GM12878 (cell line): ENCODE results near the gene HIF3A. TPM values are rescaled to one million over a fixed set of nuclear protein-coding genes. Genes with fewer than 3 reads are reported as not detected.

Experiments
- ATAC-seq: fragments of 200-7000 bp; cut with Tn5 transposase; 3 replicates; pipeline ENCODE4 v1.9.1; 2020; ENCODE audit warnings: mild to moderate bottlenecking, moderate library complexity
- BruUV-seq: library from RNA; stranded (reverse); fragments of 400-500 nt; replicated peaks from 2 replicates; lab custom pipeline; 2021; lab: Mats Ljungman, UMichigan
- CTCF ChIA-PET: fragments of 300-600 bp; sonication (Branson Sonifier 250); formaldehyde crosslinking; extraction: SDS; loops from one replicate; lab custom pipeline; 2021; ENCODE audit warnings: inconsistent platforms; lab: Yijun Ruan, JAX
- POLR2A ChIA-PET: fragments of 350-600 bp; formaldehyde crosslinking; extraction: SDS; loops from one replicate; lab custom pipeline; 2021; ENCODE audit warnings: inconsistent platforms; lab: Charles Lee
- RAD21 ChIA-PET: fragments of 300-600 bp; sonication (Branson Sonifier 250); formaldehyde crosslinking; loops from one replicate; lab custom pipeline; 2023; ENCODE audit warnings: antibody characterized with exemption; ENCODE audit not compliant: unreplicated experiment; lab: Charles Lee
- SMC1A ChIA-PET: fragments of 300-600 bp; sonication (Branson Sonifier 250); formaldehyde crosslinking; loops from one replicate; lab custom pipeline; 2023; ENCODE audit not compliant: unreplicated experiment, uncharacterized antibody; lab: Charles Lee
- DNase-seq: peaks from one replicate; pipeline ENCODE4 v3.0.0-alpha.2; 2011; ENCODE audit warnings: low read depth, low spot score
- FAIRE-seq: peaks from 3 replicates; lab custom pipeline; 2011; peaks lifted over from hg19 to GRCh38; lab: Jason Lieb, UNC
- H2AFZ ChIP-seq: 2 replicates; pipeline ENCODE4 v1.6.0; 2011; ENCODE audit warnings: low read depth, low read length, control low read depth; ENCODE audit not compliant: control insufficient read depth
- H3K27ac ChIP-seq: 2 replicates; pipeline ENCODE4 v1.5.1; 2011; ENCODE audit warnings: control low read depth; ENCODE audit not compliant: control insufficient read depth, insufficient read depth
- H3K27me3 ChIP-seq, 2 experiments: replicated peaks in 1 of 2; 2 replicates each; pipeline versions ENCODE4 v1.6.0 to v1.6.1; 2011; ENCODE audit warnings: low read length in 1 of 2; ENCODE audit not compliant: control insufficient read depth in 2 of 2, insufficient read depth in 2 of 2
- H3K36me3 ChIP-seq, 2 experiments: 2 replicates each; pipeline ENCODE4 v1.5.1; 2011; ENCODE audit warnings: low read length in 1 of 2; ENCODE audit not compliant: control insufficient read depth in 2 of 2, insufficient read depth in 2 of 2
- H3K4me1 ChIP-seq: 2 replicates; pipeline ENCODE4 v1.6.1; 2011; ENCODE audit warnings: mild to moderate bottlenecking, low read length, moderate library complexity, mixed read lengths; ENCODE audit not compliant: control insufficient read depth, insufficient read depth
- H3K4me2 ChIP-seq: 2 replicates; pipeline ENCODE4 v1.6.0; 2011; ENCODE audit warnings: control low read depth; ENCODE audit not compliant: control insufficient read depth, insufficient read depth
- H3K4me3 ChIP-seq: fragments of 200-600 bp; sonication (generic); 2 replicates; pipeline ENCODE4 v1.5.1; 2016
- H3K79me2 ChIP-seq: 2 replicates; pipeline ENCODE4 v1.6.0; 2011; ENCODE audit warnings: low read length; ENCODE audit not compliant: control insufficient read depth, insufficient read depth
- H3K9ac ChIP-seq: 2 replicates; pipeline ENCODE4 v1.8.0; 2011; ENCODE audit warnings: low read length, control low read depth, mixed read lengths; ENCODE audit not compliant: control insufficient read depth, insufficient read depth
- H3K9me3 ChIP-seq: replicated peaks from 3 replicates; pipeline ENCODE4 v1.5.1; 2011; ENCODE audit warnings: mild to moderate bottlenecking, low read length; ENCODE audit not compliant: control insufficient read depth, insufficient read depth
- H4K20me1 ChIP-seq: 2 replicates; pipeline ENCODE4 v1.6.0; 2011; ENCODE audit not compliant: control insufficient read depth, insufficient read depth
- ATF7 ChIP-seq: fragments of 450-650 bp; IDR thresholded peaks from 2 replicates; pipeline ENCODE4 v1.6.1; 2016; ENCODE audit warnings: low read depth, mild to moderate bottlenecking
- ZBTB4 ChIP-seq: fragments of 450-650 bp; formaldehyde crosslinking; IDR thresholded peaks from 2 replicates; pipeline ENCODE4 v1.4.0; 2022; ENCODE audit warnings: mild to moderate bottlenecking, moderate library complexity
- WGBS: methylation state at CpG from one replicate; pipeline ENCODE4 v1.1.6; 2016; ENCODE audit warnings: low lambda C conversion rate; ENCODE audit not compliant: insufficient replicate concordance, insufficient coverage; ENCODE audit errors: missing lambda C conversion rate; 5-methylcytosine and 5-hydroxymethylcytosine counted together
- in situ Hi-C: fragments of 300-500 bp; cut with MboI; formaldehyde crosslinking; loops from 9 replicates; pipeline ENCODE4 v1.14.3; 2018; ENCODE audit warnings: mixed read lengths
- intact Hi-C: fragments of 100-400 bp; cut with micrococcal nuclease; formaldehyde crosslinking; loops from one replicate; pipeline ENCODE4 v1.14.2; 2022; ENCODE audit not compliant: unreplicated experiment
- polyA plus RNA-seq, 11 experiments: library from polyadenylated mRNA; depleted of rRNA in 4 of 11; unstranded in 6 of 11; stranded (reverse) in 5 of 11; fragments of >200 nt; fragmentation: Nextera tagmentation in 4 of 11; fragmentation: Illumina TruSeq in 1 of 11; extraction: Ambion mirVana in 4 of 11; extraction: Trizol in 1 of 11; gene quantifications; 1 replicate in 1 of 11; 2 replicates in 10 of 11; pipeline versions ENCODE4 v1.2.1 to v1.2.3, GENCODE V29; 2011 to 2016; ENCODE audit warnings: inconsistent platforms in 2 of 11, missing spikeins in 2 of 11, low read depth in 1 of 11
- total RNA-seq, 4 experiments: library from RNA; depleted of rRNA in 3 of 4; stranded (reverse); fragments of >200 nt in 3 of 4; fragmentation: Illumina TruSeq in 1 of 4; extraction: Trizol in 1 of 4; gene quantifications; 2 replicates each; pipeline versions ENCODE4 v1.2.1 to v1.2.3, GENCODE V29; 2013 to 2021

HIF3A gene
- total and polyA plus RNA-seq, 10 of the 15 experiments (the other 5 are each of a cell fraction or from before 2014, with no cell fraction given) = 0.03 to 0.20 (median 0.06) TPM; not detected in 5

- H3K27me3 ChIP-seq = no peaks in the 10 kb centered on the region
- no peak overlapping the region for H3K27ac ChIP-seq
- no peaks in the 10 kb centered on the region for H3K9me3 ChIP-seq
- TF ChIP-seq ZBTB4 (CRISPR knock-in tag) (no peak), ATF7 (no peak)
- no peaks in the 10 kb centered on the region for H3K4me1 ChIP-seq
- ChIA-PET CTCF (interaction anchor here (0.6 kb wide), 1 partner anchor 20 kb away, joined by 3 read pairs; no protein-coding TSS in a partner anchor), RAD21 (no interaction called here), POLR2A (no interaction called here), SMC1A (interaction anchor here (0.8 kb wide), 2 partner anchors 8 to 38 kb away, joined by 3 read pairs; no protein-coding TSS in a partner anchor)
- no peak overlapping the region for H2AFZ ChIP-seq
- intact Hi-C loops = no loop called here
- in situ Hi-C loops = no loop called here
- no peak overlapping the region for H3K9ac ChIP-seq
- BruUV-seq = no TSS peak
- ATAC-seq = no peak
- WGBS = 94% methylated on average over 10 of the region's 10 CpGs
- H3K4me3 ChIP-seq = no peak overlapping the region
- no peak overlapping the region for H3K4me2 ChIP-seq
- no peak for DNase-seq
- no peak for FAIRE-seq
- peaks cover 36 to 55% of the 10 kb centered on the region in 2 experiments for H3K36me3 ChIP-seq
- H4K20me1 ChIP-seq = no peaks in the 10 kb centered on the region
- no peaks in the 10 kb centered on the region for H3K79me2 ChIP-seq
These were observed 89.3 kb downstream of the HIF3A start for GRCh38 chr19:46386151-46386550.
